ENCODE measurements around the gene PHC2.

- TF ChIP-seq, protein P1, sequence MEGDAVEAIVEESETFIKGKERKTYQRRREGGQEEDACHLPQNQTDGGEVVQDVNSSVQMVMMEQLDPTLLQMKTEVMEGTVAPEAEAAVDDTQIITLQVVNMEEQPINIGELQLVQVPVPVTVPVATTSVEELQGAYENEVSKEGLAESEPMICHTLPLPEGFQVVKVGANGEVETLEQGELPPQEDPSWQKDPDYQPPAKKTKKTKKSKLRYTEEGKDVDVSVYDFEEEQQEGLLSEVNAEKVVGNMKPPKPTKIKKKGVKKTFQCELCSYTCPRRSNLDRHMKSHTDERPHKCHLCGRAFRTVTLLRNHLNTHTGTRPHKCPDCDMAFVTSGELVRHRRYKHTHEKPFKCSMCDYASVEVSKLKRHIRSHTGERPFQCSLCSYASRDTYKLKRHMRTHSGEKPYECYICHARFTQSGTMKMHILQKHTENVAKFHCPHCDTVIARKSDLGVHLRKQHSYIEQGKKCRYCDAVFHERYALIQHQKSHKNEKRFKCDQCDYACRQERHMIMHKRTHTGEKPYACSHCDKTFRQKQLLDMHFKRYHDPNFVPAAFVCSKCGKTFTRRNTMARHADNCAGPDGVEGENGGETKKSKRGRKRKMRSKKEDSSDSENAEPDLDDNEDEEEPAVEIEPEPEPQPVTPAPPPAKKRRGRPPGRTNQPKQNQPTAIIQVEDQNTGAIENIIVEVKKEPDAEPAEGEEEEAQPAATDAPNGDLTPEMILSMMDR (IDR thresholded peaks at IDR 0.05), result no peak
- TF ChIP-seq POLR2A (IDR thresholded peaks at IDR 0.05), result no peak
Measured at GRCh38 chr1:33361532-33362235, 69.2 kb downstream of the PHC2 start.

All from lower leg skin (tissue), 3 donors.